Neuronal stem cell (in vitro differentiated cells): ENCODE data around the gene IDH3B.
"Not testable (repeated sequence)": the region's sequence is repeated elsewhere in the genome, so short reads cannot be mapped to it uniquely, and the experiment has no call there.

Source experiments
- DNase-seq: peaks from one replicate; pipeline ENCODE4 v3.0.0-alpha.2; 2013; ENCODE audit warnings: low spot score
- H2AFZ ChIP-seq: one replicate; pipeline ENCODE4 v1.6.1; 2013; ENCODE audit warnings: mild to moderate bottlenecking, low read length, inconsistent platforms
- H2AK5ac ChIP-seq: 2 replicates; pipeline ENCODE4 v1.6.1; 2013; ENCODE audit warnings: low read depth, mild to moderate bottlenecking, inconsistent platforms, low read length, moderate library complexity, mixed read lengths
- H2BK120ac ChIP-seq: 2 replicates; pipeline ENCODE4 v1.6.1; 2013; ENCODE audit warnings: low read depth, mild to moderate bottlenecking, inconsistent platforms, low read length, moderate library complexity, mixed read lengths
- H2BK12ac ChIP-seq: one replicate; pipeline ENCODE4 v1.6.1; 2013; ENCODE audit warnings: low read length, inconsistent platforms
- H2BK15ac ChIP-seq: 2 replicates; pipeline ENCODE4 v1.6.1; 2013; ENCODE audit warnings: mild to moderate bottlenecking, low read length, inconsistent platforms, mixed read lengths
- H2BK5ac ChIP-seq: one replicate; pipeline ENCODE4 v1.6.1; 2013; ENCODE audit warnings: inconsistent platforms, mild to moderate bottlenecking, low read length, moderate library complexity
- H3K14ac ChIP-seq: one replicate; pipeline ENCODE4 v1.6.1; 2013; ENCODE audit warnings: low read length, inconsistent platforms
- H3K18ac ChIP-seq: 2 replicates; pipeline ENCODE4 v1.6.1; 2013; ENCODE audit warnings: low read length, inconsistent platforms
- H3K23ac ChIP-seq: 2 replicates; pipeline ENCODE4 v1.6.1; 2013; ENCODE audit warnings: low read depth, mild to moderate bottlenecking, mixed read lengths, low read length, inconsistent platforms; ENCODE audit not compliant: poor library complexity
- H3K27ac ChIP-seq: replicated peaks from 3 replicates; pipeline ENCODE4 v1.5.1; 2013; ENCODE audit warnings: low read length, inconsistent platforms
- H3K27me3 ChIP-seq, 3 experiments: 2 replicates each; pipeline ENCODE4 v1.6.1; 2013; ENCODE audit warnings: low read length in 3 of 3, mild to moderate bottlenecking in 2 of 3, inconsistent platforms in 1 of 3, low read depth in 1 of 3, mixed read lengths in 1 of 3, moderate library complexity in 1 of 3; ENCODE audit not compliant: control insufficient read depth in 3 of 3, insufficient read depth in 3 of 3
- H3K36me3 ChIP-seq, 2 donors: replicated peaks in 1 of 2; 2 replicates each; pipeline ENCODE4 v1.6.1; 2013; ENCODE audit warnings: low read length in 2 of 2; ENCODE audit not compliant: control insufficient read depth in 2 of 2, insufficient read depth in 2 of 2
- H3K4ac ChIP-seq: 2 replicates; pipeline ENCODE4 v1.6.1; 2013; ENCODE audit warnings: inconsistent platforms, mild to moderate bottlenecking, low read length, moderate library complexity
- H3K4me1 ChIP-seq, 2 donors: 1 replicate in 1 of 2; 2 replicates in 1 of 2; pipeline ENCODE4 v1.6.1; 2013; ENCODE audit warnings: low read length in 2 of 2, low read depth in 1 of 2; ENCODE audit not compliant: control insufficient read depth in 2 of 2, insufficient read depth in 1 of 2
- H3K4me2 ChIP-seq: one replicate; pipeline ENCODE4 v1.6.1; 2013; ENCODE audit warnings: mild to moderate bottlenecking, low read length, inconsistent platforms; ENCODE audit not compliant: insufficient read depth, poor library complexity, severe bottlenecking
- H3K4me3 ChIP-seq, 2 donors: 2 replicates each; pipeline ENCODE4 v1.5.1; 2013; ENCODE audit warnings: low read length in 2 of 2, mild to moderate bottlenecking in 2 of 2, inconsistent platforms in 1 of 2, moderate library complexity in 1 of 2
- H3K79me1 ChIP-seq: one replicate; pipeline ENCODE4 v1.6.1; 2013; ENCODE audit warnings: low read depth, mild to moderate bottlenecking, inconsistent platforms, low read length, moderate library complexity
- H3K9ac ChIP-seq: one replicate; pipeline ENCODE4 v1.6.1; 2013; ENCODE audit warnings: mild to moderate bottlenecking, low read depth, low read length, inconsistent platforms; ENCODE audit not compliant: poor library complexity
- H3K9me3 ChIP-seq, 2 donors: replicated peaks in 1 of 2; 2 replicates each; pipeline versions ENCODE3 to v1.6.1; 2013; ENCODE audit warnings: low read length in 2 of 2, mild to moderate bottlenecking in 2 of 2, inconsistent platforms in 1 of 2, low read depth in 1 of 2, mixed read lengths in 1 of 2, moderate library complexity in 1 of 2; ENCODE audit not compliant: control insufficient read depth in 2 of 2, insufficient read depth in 1 of 2
- H4K8ac ChIP-seq: one replicate; pipeline ENCODE4 v1.6.1; 2013; ENCODE audit warnings: low read depth, mild to moderate bottlenecking, inconsistent platforms, low read length, moderate library complexity
- H4K91ac ChIP-seq: one replicate; pipeline ENCODE4 v1.6.1; 2013; ENCODE audit warnings: low read length, low read depth, mild to moderate bottlenecking, inconsistent platforms; ENCODE audit not compliant: poor library complexity
- WGBS, 2 donors: extraction: QIAGEN DNeasy Blood & Tissue Kit; methylation state at CpG; one replicate each; pipeline ENCODE4 v1.1.7; 2013; ENCODE audit warnings: missing lambda C conversion rate in 2 of 2, mixed read lengths in 1 of 2; ENCODE audit not compliant: insufficient read length in 2 of 2, insufficient replicate concordance in 1 of 2; ENCODE audit errors: extremely low coverage in 2 of 2; 5-methylcytosine and 5-hydroxymethylcytosine counted together

Gene IDH3B

DNA sequence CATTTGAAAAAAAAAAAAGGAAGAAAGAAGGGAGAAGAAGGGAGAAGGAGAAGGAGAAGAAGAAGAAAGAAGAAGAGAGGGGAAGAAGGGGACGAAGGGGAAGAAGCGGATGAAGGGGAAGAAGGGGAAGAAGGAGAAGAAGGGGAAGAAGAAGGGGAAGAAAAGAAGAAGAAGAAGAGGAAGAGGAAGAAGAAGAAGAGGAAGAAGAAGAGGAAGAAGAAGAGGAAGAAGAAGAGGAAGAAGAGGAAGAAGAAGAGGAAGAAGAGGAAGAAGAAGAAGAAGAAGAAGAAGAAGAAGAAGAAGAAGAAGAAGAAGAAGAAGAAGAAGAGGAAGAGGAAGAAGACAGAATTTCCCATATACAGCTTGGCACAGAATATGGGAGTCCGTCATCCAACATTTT lies 18.0 kb upstream of the IDH3B start:
- not testable (repeated sequence) for H3K14ac ChIP-seq, H4K91ac ChIP-seq, H3K4me2 ChIP-seq, H2BK120ac ChIP-seq, H3K4ac ChIP-seq, H2AFZ ChIP-seq, H2BK5ac ChIP-seq, H4K8ac ChIP-seq, H2AK5ac ChIP-seq, H3K36me3 ChIP-seq, H2BK12ac ChIP-seq, H3K4me1 ChIP-seq, H3K4me3 ChIP-seq, H3K27ac ChIP-seq, H3K18ac ChIP-seq, H3K23ac ChIP-seq, H3K79me1 ChIP-seq, H2BK15ac ChIP-seq, H3K9ac ChIP-seq, H3K9me3 ChIP-seq, DNase-seq
- H3K27me3 ChIP-seq: peaks cover 0 to 26% (median 2%) of the 10 kb centered on the region in 3 experiments
- WGBS, 2 donors: 100% methylated on average over 2 of the region's 3 CpGs

DNA sequence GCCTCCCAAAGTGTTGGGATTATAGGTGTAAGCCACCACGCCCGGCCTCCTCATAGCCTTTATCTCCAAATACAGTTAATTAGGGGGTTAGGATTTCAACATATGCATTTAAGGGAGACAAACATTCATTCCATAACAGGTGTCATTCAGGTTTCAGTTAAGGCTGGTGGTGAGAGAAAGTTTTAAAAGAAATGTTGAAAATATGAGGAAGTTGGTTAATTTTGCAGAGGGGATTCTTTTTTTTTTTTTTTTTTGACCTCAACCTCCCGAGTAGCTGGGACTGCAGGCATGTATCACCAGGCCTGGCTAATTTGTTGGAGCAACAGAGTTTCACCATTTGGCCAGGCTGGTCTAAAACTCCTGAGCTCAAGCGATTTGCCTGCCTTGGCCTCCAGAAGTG lies 16.0 kb upstream of the IDH3B start:
- no peaks in the 10 kb centered on the region for H3K79me1 ChIP-seq
- WGBS, 2 donors: no CpG with 5 or more reads among the region's 4 CpGs
- no peak overlapping the region for H3K4me2 ChIP-seq
- no peaks in the 10 kb centered on the region for H3K4me1 ChIP-seq
- no peak overlapping the region for H4K8ac ChIP-seq
- no peak overlapping the region for H2BK12ac ChIP-seq
- no peak overlapping the region for H3K27ac ChIP-seq
- H2BK120ac ChIP-seq: no peak overlapping the region
- DNase-seq: no peak
- H2AK5ac ChIP-seq: no peak overlapping the region
- H3K9ac ChIP-seq: no peak overlapping the region
- H3K4ac ChIP-seq: no peak overlapping the region
- peaks cover 0 to 28% (median 0%) of the 10 kb centered on the region in 3 experiments for H3K27me3 ChIP-seq
- no peaks in the 10 kb centered on the region for H3K9me3 ChIP-seq
- H3K14ac ChIP-seq: no peak overlapping the region
- H2BK15ac ChIP-seq: no peak overlapping the region
- no peak overlapping the region for H3K23ac ChIP-seq
- H3K18ac ChIP-seq: no peak overlapping the region
- no peak overlapping the region for H2BK5ac ChIP-seq
- no peaks in the 10 kb centered on the region for H3K36me3 ChIP-seq
- no peak overlapping the region for H3K4me3 ChIP-seq
- H2AFZ ChIP-seq: no peak overlapping the region
- no peak overlapping the region for H4K91ac ChIP-seq

DNA sequence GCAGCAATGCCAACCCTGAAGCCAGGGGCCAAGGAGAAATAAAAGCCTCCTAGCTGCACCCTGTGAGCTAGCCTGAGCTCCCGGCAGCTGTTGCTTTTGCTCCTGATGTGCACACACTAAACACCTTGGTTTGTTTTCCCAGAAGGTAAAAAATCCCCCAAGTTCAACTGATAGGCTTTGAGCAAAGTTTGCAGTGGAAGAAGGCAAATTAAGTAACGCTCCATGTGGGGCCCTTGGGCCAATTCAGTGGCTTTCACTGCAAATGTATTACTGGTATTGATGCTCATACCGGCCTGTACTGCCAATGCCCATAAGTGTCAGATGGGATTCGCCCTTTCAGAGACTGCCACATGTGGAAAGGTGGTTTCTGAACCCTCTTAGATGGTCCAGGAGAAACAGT lies 9.4 kb upstream of the IDH3B start:
- no peaks in the 10 kb centered on the region for H3K36me3 ChIP-seq
- H3K23ac ChIP-seq: no peak overlapping the region
- no peak overlapping the region for H2BK15ac ChIP-seq
- no peak overlapping the region for H3K4ac ChIP-seq
- H3K18ac ChIP-seq: no peak overlapping the region
- H3K9ac ChIP-seq: no peak overlapping the region
- no peak overlapping the region for H2BK12ac ChIP-seq
- H2AFZ ChIP-seq: no peak overlapping the region
- no peak overlapping the region for H2BK5ac ChIP-seq
- H3K4me3 ChIP-seq: no peak overlapping the region
- DNase-seq: no peak
- H4K8ac ChIP-seq: no peak overlapping the region
- H3K14ac ChIP-seq: no peak overlapping the region
- no peaks in the 10 kb centered on the region for H3K9me3 ChIP-seq
- H2AK5ac ChIP-seq: no peak overlapping the region
- no peaks in the 10 kb centered on the region for H3K79me1 ChIP-seq
- H2BK120ac ChIP-seq: no peak overlapping the region
- peaks cover 0 to 57% (median 3%) of the 10 kb centered on the region in 3 experiments for H3K27me3 ChIP-seq
- H3K27ac ChIP-seq: no peak overlapping the region
- no peaks in the 10 kb centered on the region for H3K4me1 ChIP-seq
- H3K4me2 ChIP-seq: no peak overlapping the region
- no CpG with 5 or more reads among the region's 4 CpGs for WGBS, 2 donors
- H4K91ac ChIP-seq: no peak overlapping the region

DNA sequence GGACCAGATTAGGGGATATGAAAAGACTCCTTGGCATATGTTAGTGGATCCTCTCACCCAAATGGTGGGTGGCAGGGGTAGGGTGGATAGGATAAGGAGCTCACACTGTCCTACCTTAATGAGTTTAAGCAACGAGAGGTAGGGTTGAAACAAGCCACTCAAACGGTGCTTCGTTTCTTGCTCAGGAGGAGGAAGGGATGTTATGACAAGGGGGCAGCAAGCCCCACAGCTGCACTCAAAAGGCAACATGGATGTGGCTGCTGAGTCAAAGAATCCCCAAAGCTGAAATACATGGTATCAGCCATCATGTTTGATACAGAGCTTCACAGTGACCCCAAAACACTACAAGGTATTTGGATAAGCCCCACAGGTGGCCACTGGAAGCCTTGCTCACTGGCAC lies 8.4 kb upstream of the IDH3B start:
- H3K18ac ChIP-seq: no peak overlapping the region
- H2BK120ac ChIP-seq: no peak overlapping the region
- H3K4me3 ChIP-seq: no peak overlapping the region
- H2AK5ac ChIP-seq: no peak overlapping the region
- H3K4me1 ChIP-seq: no peaks in the 10 kb centered on the region
- H3K4ac ChIP-seq: no peak overlapping the region
- H3K27me3 ChIP-seq: peaks cover 0 to 55% (median 8%) of the 10 kb centered on the region in 3 experiments
- no peak overlapping the region for H2BK15ac ChIP-seq
- H3K36me3 ChIP-seq: no peaks in the 10 kb centered on the region
- no peak overlapping the region for H3K9ac ChIP-seq
- no CpG with 5 or more reads among the region's 3 CpGs for WGBS, 2 donors
- H3K14ac ChIP-seq: no peak overlapping the region
- no peak for DNase-seq
- H3K79me1 ChIP-seq: no peaks in the 10 kb centered on the region
- no peak overlapping the region for H3K23ac ChIP-seq
- no peaks in the 10 kb centered on the region for H3K9me3 ChIP-seq
- H4K91ac ChIP-seq: no peak overlapping the region
- no peak overlapping the region for H3K4me2 ChIP-seq
- H2BK12ac ChIP-seq: no peak overlapping the region
- H2BK5ac ChIP-seq: no peak overlapping the region
- no peak overlapping the region for H3K27ac ChIP-seq
- no peak overlapping the region for H4K8ac ChIP-seq
- no peak overlapping the region for H2AFZ ChIP-seq
